ENCODE data around the gene DPP10. TPM values are rescaled to one million over a fixed set of nuclear protein-coding genes. Genes with fewer than 3 reads are reported as not detected.

The DPP10 gene
- total RNA-seq, 3 donors from 2014 or later (not counting 1 experiment from before 2014, with no cell fraction given) = not detected

- DNase-seq (no peak), ATAC-seq (no peak)
- TF ChIP-seq CTCF (IDR thresholded peaks at IDR 0.05) = no peak
- Mint-ChIP-seq H3K9me3 (peaks cover 4 to 5% of the 10 kb centered on the region in 2 donors), H3K36me3 (no peaks in the 10 kb centered on the region), H3K4me3 (no peak overlapping the region), H3K27me3 (ENCODE audit: low read depth in 2 of 2) (no peaks in the 10 kb centered on the region), H3K4me1 (no peaks in the 10 kb centered on the region), H3K27ac (no peak overlapping the region)
- Histone ChIP-seq H3K9me3 (ENCODE audit: control insufficient read depth, insufficient read depth, low read length) (peaks cover 8% of the 10 kb centered on the region), H3K4me3 (ENCODE audit: low read length) (no peak overlapping the region), H3K36me3 (ENCODE audit: control insufficient read depth, insufficient read depth, low read length) (no peaks in the 10 kb centered on the region), H3K27ac (ENCODE audit: low read length) (no peak overlapping the region), H3K4me1 (ENCODE audit: control insufficient read depth, insufficient read depth, low read length) (no peaks in the 10 kb centered on the region), H3K27me3 (ENCODE audit: control insufficient read depth, insufficient read depth, low read length) (no peaks in the 10 kb centered on the region)
- intact Hi-C loops (cut with micrococcal nuclease) = no loop called here
Observed at GRCh38 chr2:115105966-115106365, 663.5 kb downstream of the DPP10 start.

- no peak for TF ChIP-seq CTCF (IDR thresholded peaks at IDR 0.05)
- H3K4me3 Mint-ChIP-seq = no peak overlapping the region
- Histone ChIP-seq H3K9me3 (ENCODE audit: control insufficient read depth, insufficient read depth, low read length) (peaks cover 2% of the 10 kb centered on the region), H3K27me3 (ENCODE audit: control insufficient read depth, insufficient read depth, low read length) (no peaks in the 10 kb centered on the region), H3K27ac (ENCODE audit: low read length) (no peak overlapping the region), H3K36me3 (ENCODE audit: control insufficient read depth, insufficient read depth, low read length) (no peaks in the 10 kb centered on the region), H3K4me3 (ENCODE audit: low read length) (no peak overlapping the region), H3K4me1 (ENCODE audit: control insufficient read depth, insufficient read depth, low read length) (no peaks in the 10 kb centered on the region)
- no peaks in the 10 kb centered on the region for H3K27me3 Mint-ChIP-seq (ENCODE audit: low read depth in 2 of 2)
- peaks cover 14 to 17% of the 10 kb centered on the region in 2 donors for H3K9me3 Mint-ChIP-seq
- intact Hi-C loops (cut with micrococcal nuclease) = no loop called here
- DNase-seq (no peak), ATAC-seq (no peak)
- no peaks in the 10 kb centered on the region for H3K36me3 Mint-ChIP-seq
- WGBS (ENCODE audit: insufficient coverage) = 69% methylated on average over 2 of the region's 2 CpGs
- H3K27ac Mint-ChIP-seq = no peak overlapping the region
- H3K4me1 Mint-ChIP-seq = no peaks in the 10 kb centered on the region
Observed at GRCh38 chr2:115115135-115115534, 672.7 kb downstream of the DPP10 start.

- H3K27me3 Mint-ChIP-seq (ENCODE audit: low read depth in 2 of 2) = no peaks in the 10 kb centered on the region
Observed at GRCh38 chr2:115118306-115118705, 675.9 kb downstream of the DPP10 start.

More at GRCh38 chr2:115118306-115118705, 675.9 kb downstream of the DPP10 start:
- Histone ChIP-seq H3K9me3 (ENCODE audit: control insufficient read depth, insufficient read depth, low read length) (peaks cover 8% of the 10 kb centered on the region), H3K4me1 (ENCODE audit: control insufficient read depth, insufficient read depth, low read length) (no peaks in the 10 kb centered on the region), H3K4me3 (ENCODE audit: low read length) (no peak overlapping the region), H3K36me3 (ENCODE audit: control insufficient read depth, insufficient read depth, low read length) (no peaks in the 10 kb centered on the region), H3K27me3 (ENCODE audit: control insufficient read depth, insufficient read depth, low read length) (no peaks in the 10 kb centered on the region), H3K27ac (ENCODE audit: low read length) (no peak overlapping the region)
- Mint-ChIP-seq H3K27ac (no peak overlapping the region), H3K9me3 (peaks cover 15 to 17% of the 10 kb centered on the region in 2 donors), H3K36me3 (no peaks in the 10 kb centered on the region), H3K4me3 (no peak overlapping the region), H3K4me1 (no peaks in the 10 kb centered on the region)
- TF ChIP-seq CTCF (IDR thresholded peaks at IDR 0.05) = no peak
- no peak for ATAC-seq
- 72% methylated on average over 2 of the region's 2 CpGs for WGBS (ENCODE audit: insufficient coverage)
- no peak for DNase-seq
- intact Hi-C loops (cut with micrococcal nuclease) = no loop called here
